ENCODE data around the gene IRX5.
A peak's percentile ranks its signal among the peaks of the same experiment; 100 is the strongest.

IRX5 gene

DNA sequence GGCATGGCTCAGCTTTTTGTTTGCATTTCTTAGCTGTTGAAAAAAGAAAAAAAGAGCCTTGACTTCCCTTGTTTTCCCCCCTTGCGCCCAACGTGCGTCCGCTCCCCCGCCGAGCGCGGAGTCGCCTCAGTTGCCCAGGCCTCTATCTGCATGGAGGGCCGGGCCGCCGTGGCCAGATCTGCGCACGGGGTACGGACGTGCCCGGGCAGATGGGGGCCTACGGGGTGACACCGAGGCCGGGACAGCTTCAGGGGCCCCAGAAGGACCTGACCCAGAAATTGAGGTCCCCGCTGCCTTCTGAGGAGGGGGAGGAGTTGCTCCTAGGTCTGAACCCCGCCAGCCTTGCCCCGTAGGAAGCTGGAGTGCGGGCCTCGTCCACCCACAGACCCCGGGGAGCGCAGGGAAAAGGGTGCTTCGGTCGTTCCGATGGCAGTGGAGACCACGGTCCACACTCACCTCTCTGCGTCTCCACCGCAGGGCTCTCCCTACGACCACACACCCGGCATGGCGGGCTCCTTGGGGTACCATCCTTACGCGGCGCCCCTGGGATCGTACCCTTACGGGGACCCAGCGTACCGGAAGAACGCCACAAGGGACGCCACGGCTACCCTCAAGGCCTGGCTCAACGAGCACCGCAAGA lies 1.5 kb downstream of the IRX5 start:
- DNase-seq (ENCODE audit: low read depth, low spot score) = no peak
- TF ChIP-seq, protein P1, sequence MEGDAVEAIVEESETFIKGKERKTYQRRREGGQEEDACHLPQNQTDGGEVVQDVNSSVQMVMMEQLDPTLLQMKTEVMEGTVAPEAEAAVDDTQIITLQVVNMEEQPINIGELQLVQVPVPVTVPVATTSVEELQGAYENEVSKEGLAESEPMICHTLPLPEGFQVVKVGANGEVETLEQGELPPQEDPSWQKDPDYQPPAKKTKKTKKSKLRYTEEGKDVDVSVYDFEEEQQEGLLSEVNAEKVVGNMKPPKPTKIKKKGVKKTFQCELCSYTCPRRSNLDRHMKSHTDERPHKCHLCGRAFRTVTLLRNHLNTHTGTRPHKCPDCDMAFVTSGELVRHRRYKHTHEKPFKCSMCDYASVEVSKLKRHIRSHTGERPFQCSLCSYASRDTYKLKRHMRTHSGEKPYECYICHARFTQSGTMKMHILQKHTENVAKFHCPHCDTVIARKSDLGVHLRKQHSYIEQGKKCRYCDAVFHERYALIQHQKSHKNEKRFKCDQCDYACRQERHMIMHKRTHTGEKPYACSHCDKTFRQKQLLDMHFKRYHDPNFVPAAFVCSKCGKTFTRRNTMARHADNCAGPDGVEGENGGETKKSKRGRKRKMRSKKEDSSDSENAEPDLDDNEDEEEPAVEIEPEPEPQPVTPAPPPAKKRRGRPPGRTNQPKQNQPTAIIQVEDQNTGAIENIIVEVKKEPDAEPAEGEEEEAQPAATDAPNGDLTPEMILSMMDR (IDR thresholded peaks at IDR 0.05; ENCODE audit: insufficient read depth, low read length, missing control alignments) = no peak
- peak overlapping the region; percentile 78 for H3K4me3 ChIP-seq (ENCODE audit: low read depth, low read length)
- CTCF ChIA-PET = interaction anchor here (0.8 to 3.5 kb wide), 5 partner anchors 21 to 1159 kb away, joined by 3 to 12 read pairs (median 4); no protein-coding TSS in a partner anchor
- POLR2A ChIA-PET = interaction anchor here (4.4 kb wide), 1 partner anchor 646 kb away, joined by 28 read pairs; the partner anchor contains the start of gene IRX3

DNA sequence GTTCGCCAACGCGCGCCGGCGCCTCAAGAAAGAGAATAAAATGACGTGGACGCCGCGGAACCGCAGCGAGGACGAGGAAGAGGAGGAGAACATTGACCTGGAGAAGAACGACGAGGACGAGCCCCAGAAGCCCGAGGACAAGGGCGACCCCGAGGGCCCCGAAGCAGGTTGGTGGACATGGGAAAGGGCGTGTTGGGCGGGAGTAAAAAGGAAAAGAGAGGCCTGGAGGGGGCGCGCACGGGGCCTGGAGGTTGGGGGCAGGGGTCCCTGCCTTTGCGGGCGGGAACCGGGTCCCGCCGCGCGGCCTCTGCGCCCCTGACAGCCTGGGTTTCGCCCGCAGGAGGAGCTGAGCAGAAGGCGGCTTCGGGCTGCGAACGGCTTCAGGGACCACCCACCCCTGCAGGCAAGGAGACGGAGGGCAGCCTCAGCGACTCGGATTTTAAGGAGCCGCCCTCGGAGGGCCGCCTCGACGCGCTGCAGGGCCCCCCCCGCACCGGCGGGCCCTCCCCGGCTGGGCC lies 2.1 kb downstream of the IRX5 start:
- H3K4me3 ChIP-seq (ENCODE audit: low read depth, low read length) = peak overlapping the region; percentile 78
- TF ChIP-seq, protein P1 (IDR thresholded peaks at IDR 0.05; ENCODE audit: insufficient read depth, low read length, missing control alignments) = peak; percentile 19
- ChIA-PET POLR2A (interaction anchor here (4.4 kb wide), 1 partner anchor 647 kb away, joined by 28 read pairs; the partner anchor contains the start of gene IRX3), CTCF (no interaction called here)
- DNase-seq (ENCODE audit: low read depth, low spot score) = no peak

DNA sequence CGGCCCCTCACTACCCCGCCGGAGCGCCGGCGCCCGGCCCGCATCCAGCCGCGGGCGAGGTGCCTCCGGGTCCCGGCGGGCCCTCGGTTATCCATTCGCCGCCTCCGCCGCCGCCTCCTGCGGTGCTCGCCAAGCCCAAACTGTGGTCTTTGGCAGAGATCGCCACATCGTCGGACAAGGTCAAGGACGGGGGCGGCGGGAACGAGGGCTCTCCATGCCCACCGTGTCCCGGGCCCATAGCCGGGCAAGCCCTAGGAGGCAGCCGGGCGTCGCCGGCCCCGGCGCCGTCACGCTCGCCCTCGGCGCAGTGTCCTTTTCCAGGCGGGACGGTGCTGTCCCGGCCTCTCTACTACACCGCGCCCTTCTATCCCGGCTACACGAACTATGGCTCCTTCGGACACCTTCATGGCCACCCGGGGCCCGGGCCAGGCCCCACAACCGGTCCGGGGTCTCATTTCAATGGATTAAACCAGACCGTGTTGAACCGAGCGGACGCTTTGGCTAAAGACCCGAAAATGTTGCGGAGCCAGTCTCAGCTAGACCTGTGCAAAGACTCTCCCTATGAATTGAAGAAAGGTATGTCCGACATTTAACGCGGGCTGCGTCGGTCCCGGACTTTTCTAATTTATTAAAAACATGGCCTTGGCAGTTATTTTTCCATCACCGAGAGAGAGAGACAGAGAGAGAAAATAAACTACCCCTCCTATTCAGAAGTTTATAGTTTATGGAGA lies 2.8 kb downstream of the IRX5 start:
- CTCF ChIA-PET = interaction anchor here (1.5 to 4.0 kb wide), 2 partner anchors 438 to 651 kb away, joined by 3 to 17 read pairs; no protein-coding TSS in a partner anchor
- peak overlapping the region; percentile 78 for H3K4me3 ChIP-seq (ENCODE audit: low read depth, low read length)
- TF ChIP-seq, protein P1 (IDR thresholded peaks at IDR 0.05; ENCODE audit: insufficient read depth, low read length, missing control alignments) = no peak
- no peak for DNase-seq (ENCODE audit: low read depth, low spot score)
- POLR2A ChIA-PET = no interaction called here

DNA sequence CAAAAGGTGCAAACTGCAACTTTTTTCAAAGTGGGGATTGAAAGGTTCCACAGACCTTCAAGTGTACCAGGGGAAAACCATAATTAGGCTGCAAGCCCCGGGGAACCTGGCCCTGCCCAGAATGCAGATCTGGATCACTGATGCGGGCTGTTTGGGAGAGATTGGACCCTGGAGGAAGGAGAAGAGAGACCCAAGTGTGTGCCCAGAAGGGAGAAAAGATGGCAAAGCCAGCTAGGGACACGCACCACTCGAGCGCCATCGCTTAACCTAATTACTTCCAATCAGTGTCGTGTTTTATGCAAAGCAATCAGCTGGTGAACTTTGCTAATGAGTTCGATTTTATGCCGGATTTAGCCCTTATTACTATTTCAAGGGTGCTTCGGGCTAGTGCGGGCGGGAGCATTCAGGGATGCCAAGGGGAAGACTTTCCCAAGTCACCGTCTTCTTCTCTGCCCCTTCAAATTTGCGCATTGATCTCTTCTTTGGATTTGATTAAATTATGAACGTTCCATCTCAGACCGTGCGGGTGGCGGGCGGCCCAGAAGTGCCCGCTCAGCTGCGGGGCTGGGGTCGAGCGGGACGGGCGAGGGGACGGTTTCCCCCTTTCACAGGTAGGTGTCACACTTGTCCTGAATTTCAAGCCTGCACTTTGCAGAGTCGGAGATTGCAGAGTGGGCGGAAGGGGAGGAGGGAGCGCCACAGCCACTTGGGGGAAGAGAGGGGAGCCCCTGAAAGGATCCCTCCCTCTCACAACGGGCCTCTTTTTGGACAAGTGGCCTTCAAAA lies 4.0 kb downstream of the IRX5 start:
- no peak for DNase-seq (ENCODE audit: low read depth, low spot score)
- H3K4me3 ChIP-seq (ENCODE audit: low read depth, low read length) = peak overlapping the region; percentile 54
- ChIA-PET POLR2A (no interaction called here), CTCF (interaction anchor here (0.7 to 4.0 kb wide), 4 partner anchors 11 to 653 kb away, joined by 3 to 17 read pairs (median 4); no protein-coding TSS in a partner anchor)
- TF ChIP-seq, protein P1 (IDR thresholded peaks at IDR 0.05; ENCODE audit: insufficient read depth, low read length, missing control alignments) = peak; percentile 10

DNA sequence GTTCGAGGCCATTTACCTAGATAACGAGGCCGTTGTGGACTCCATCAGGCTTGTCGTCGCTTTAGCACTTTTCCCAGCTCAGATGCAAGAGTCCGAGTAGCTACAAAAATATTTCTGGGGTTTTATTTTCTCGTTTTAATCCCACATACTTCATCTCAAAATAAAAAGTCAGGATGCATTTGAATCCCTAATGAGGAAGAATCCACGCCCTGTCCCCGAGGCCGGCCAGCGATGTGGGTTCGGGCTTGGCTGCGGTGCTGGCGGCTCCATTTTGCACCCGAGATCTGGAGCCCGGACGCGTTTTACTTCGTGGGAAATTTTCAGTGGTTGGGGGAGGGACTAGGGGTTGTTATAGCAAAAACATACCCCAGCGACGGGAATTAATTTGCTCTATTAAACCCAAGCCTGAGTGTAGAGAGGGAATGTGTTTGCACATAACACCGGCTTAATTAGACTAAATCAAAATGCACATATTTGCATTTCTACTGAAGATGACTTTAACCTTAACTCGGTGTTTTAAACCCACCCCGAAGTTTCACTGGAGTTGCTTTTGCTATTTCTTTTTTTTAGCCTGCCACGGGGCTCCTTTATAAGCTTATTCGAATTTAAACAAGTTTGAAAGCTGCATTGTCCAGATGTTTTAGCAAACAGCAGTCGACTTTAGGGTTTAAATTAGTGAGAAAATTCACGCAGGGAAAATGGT lies 4.8 kb downstream of the IRX5 start:
- TF ChIP-seq, protein P1 (IDR thresholded peaks at IDR 0.05; ENCODE audit: insufficient read depth, low read length, missing control alignments) = no peak
- DNase-seq (ENCODE audit: low read depth, low spot score) = no peak
- peak overlapping the region; percentile 54 for H3K4me3 ChIP-seq (ENCODE audit: low read depth, low read length)
- CTCF ChIA-PET = interaction anchor here (0.7 to 4.0 kb wide), 7 partner anchors 10 to 653 kb away, joined by 3 to 25 read pairs (median 4); no protein-coding TSS in a partner anchor
- POLR2A ChIA-PET = interaction anchor here (1.6 kb wide), 1 partner anchor 650 kb away, joined by 3 read pairs; no protein-coding TSS in a partner anchor
